ENCODE data around the gene ABCG8. TPM values are rescaled to one million over a fixed set of nuclear protein-coding genes. Genes with fewer than 3 reads are reported as not detected.

Gene ABCG8
- total RNA-seq, 1 experiment from 2014 or later = not detected

- Mint-ChIP-seq H3K9me3 (ENCODE audit: unreplicated experiment) (no peaks in the 10 kb centered on the region), H3K36me3 (ENCODE audit: insufficient read depth, unreplicated experiment) (no peaks in the 10 kb centered on the region), H3K27ac (ENCODE audit: unreplicated experiment) (no peak overlapping the region), H3K4me1 (ENCODE audit: low read depth, unreplicated experiment) (no peaks in the 10 kb centered on the region), H3K27me3 (ENCODE audit: insufficient read depth, unreplicated experiment) (no peaks in the 10 kb centered on the region), H3K4me3 (ENCODE audit: unreplicated experiment) (no peak overlapping the region)
- ChIA-PET CTCF (interaction anchor here (0.5 to 0.6 kb wide), 2 partner anchors 40 to 206 kb away, joined by 4 to 5 read pairs; no protein-coding TSS in a partner anchor), POLR2A (no interaction called here)
- intact Hi-C loops (cut with micrococcal nuclease; ENCODE audit: unreplicated experiment) = no loop called here
- no peak for TF ChIP-seq CTCF (IDR thresholded peaks at IDR 0.05; ENCODE audit: insufficient read depth in 1 of 2, low read depth in 1 of 2, low read length in 1 of 2, severe bottlenecking in 1 of 2, unreplicated experiment in 1 of 2)
- Histone ChIP-seq H3K27me3 (replicated peaks; ENCODE audit: control insufficient read depth, insufficient read depth, low read length) (no peaks in the 10 kb centered on the region), H3K9me3 (no peaks in the 10 kb centered on the region), H3K36me3 (ENCODE audit: control insufficient read depth, insufficient read depth, low read length) (no peaks in the 10 kb centered on the region), H3K4me1 (no peaks in the 10 kb centered on the region), H3K4me3 (ENCODE audit: low read depth, low read length) (no peak overlapping the region)
- BruUV-seq (replicated peaks) = no TSS peak
- no peak for DNase-seq
Observed at GRCh38 chr2:43841949-43842865, 3.4 kb downstream of the ABCG8 start.

- DNase-seq = no peak
- ChIA-PET CTCF (interaction anchor here (0.5 to 0.6 kb wide), 2 partner anchors 40 to 207 kb away, joined by 4 to 5 read pairs; no protein-coding TSS in a partner anchor), POLR2A (no interaction called here)
- Mint-ChIP-seq H3K9me3 (ENCODE audit: unreplicated experiment) (no peaks in the 10 kb centered on the region), H3K4me3 (ENCODE audit: unreplicated experiment) (no peak overlapping the region), H3K36me3 (ENCODE audit: insufficient read depth, unreplicated experiment) (no peaks in the 10 kb centered on the region), H3K4me1 (ENCODE audit: low read depth, unreplicated experiment) (no peaks in the 10 kb centered on the region), H3K27ac (ENCODE audit: unreplicated experiment) (no peak overlapping the region), H3K27me3 (ENCODE audit: insufficient read depth, unreplicated experiment) (no peaks in the 10 kb centered on the region)
- Histone ChIP-seq H3K27me3 (replicated peaks; ENCODE audit: control insufficient read depth, insufficient read depth, low read length) (no peaks in the 10 kb centered on the region), H3K36me3 (ENCODE audit: control insufficient read depth, insufficient read depth, low read length) (no peaks in the 10 kb centered on the region), H3K4me3 (ENCODE audit: low read depth, low read length) (no peak overlapping the region), H3K9me3 (no peaks in the 10 kb centered on the region), H3K4me1 (no peaks in the 10 kb centered on the region)
- intact Hi-C loops (cut with micrococcal nuclease; ENCODE audit: unreplicated experiment) = no loop called here
- no peak for TF ChIP-seq CTCF (IDR thresholded peaks at IDR 0.05; ENCODE audit: insufficient read depth in 1 of 2, low read depth in 1 of 2, low read length in 1 of 2, severe bottlenecking in 1 of 2, unreplicated experiment in 1 of 2)
- BruUV-seq (replicated peaks) = no TSS peak
Observed at GRCh38 chr2:43842866-43843226, 4.1 kb downstream of the ABCG8 start.

GRCh38 chr2:43845181-43845580 is 6.4 kb downstream of the ABCG8 start:
- no peak overlapping the region for H3K4me3 Mint-ChIP-seq (ENCODE audit: unreplicated experiment)
- no peaks in the 10 kb centered on the region for H3K4me1 Mint-ChIP-seq (ENCODE audit: low read depth, unreplicated experiment)
- ChIA-PET POLR2A (interaction anchor here (0.5 kb wide), 1 partner anchor 393 kb away, joined by 3 read pairs; no protein-coding TSS in a partner anchor), CTCF (no interaction called here)
- no peaks in the 10 kb centered on the region for H3K36me3 Mint-ChIP-seq (ENCODE audit: insufficient read depth, unreplicated experiment)
- BruUV-seq (replicated peaks) = no TSS peak
- H3K27ac Mint-ChIP-seq (ENCODE audit: unreplicated experiment) = no peak overlapping the region
- no peak for DNase-seq
- no peaks in the 10 kb centered on the region for H3K9me3 Mint-ChIP-seq (ENCODE audit: unreplicated experiment)
- no peaks in the 10 kb centered on the region for H3K27me3 Mint-ChIP-seq (ENCODE audit: insufficient read depth, unreplicated experiment)
- no peak for TF ChIP-seq CTCF (IDR thresholded peaks at IDR 0.05; ENCODE audit: insufficient read depth in 1 of 2, low read depth in 1 of 2, low read length in 1 of 2, severe bottlenecking in 1 of 2, unreplicated experiment in 1 of 2)
- Histone ChIP-seq H3K9me3 (no peaks in the 10 kb centered on the region), H3K27me3 (replicated peaks; ENCODE audit: control insufficient read depth, insufficient read depth, low read length) (no peaks in the 10 kb centered on the region), H3K36me3 (ENCODE audit: control insufficient read depth, insufficient read depth, low read length) (no peaks in the 10 kb centered on the region), H3K4me3 (ENCODE audit: low read depth, low read length) (no peak overlapping the region), H3K4me1 (no peaks in the 10 kb centered on the region)
- intact Hi-C loops (cut with micrococcal nuclease; ENCODE audit: unreplicated experiment) = no loop called here
